NB4 (cell line): ENCODE measurements around the gene MRPL49.

ENCODE experiments used
- DNase-seq: peaks from one replicate; pipeline ENCODE4 v3.0.0; 2010; ENCODE audit warnings: low read depth
- H3K4me3 ChIP-seq: one replicate; pipeline ENCODE4 v1.5.1; 2011; ENCODE audit warnings: mild to moderate bottlenecking, low read depth, low read length, moderate library complexity
- CTCF ChIP-seq: IDR thresholded peaks from one replicate; pipeline ENCODE4 v1.5.1; 2012; ENCODE audit warnings: low read depth, low read length
- MAX ChIP-seq: IDR thresholded peaks from 2 replicates; pipeline ENCODE4 v1.6.1; 2011; ENCODE audit warnings: low read depth, low read length
- MYC ChIP-seq: IDR thresholded peaks from 2 replicates; pipeline ENCODE4 v1.6.1; 2011; ENCODE audit warnings: low read depth, low read length
- POLR2A ChIP-seq: IDR thresholded peaks from 2 replicates; pipeline ENCODE4 v1.6.1; 2011; ENCODE audit warnings: mild to moderate bottlenecking; ENCODE audit not compliant: insufficient read length; ENCODE audit errors: extremely low read depth

The MRPL49 gene

DNA sequence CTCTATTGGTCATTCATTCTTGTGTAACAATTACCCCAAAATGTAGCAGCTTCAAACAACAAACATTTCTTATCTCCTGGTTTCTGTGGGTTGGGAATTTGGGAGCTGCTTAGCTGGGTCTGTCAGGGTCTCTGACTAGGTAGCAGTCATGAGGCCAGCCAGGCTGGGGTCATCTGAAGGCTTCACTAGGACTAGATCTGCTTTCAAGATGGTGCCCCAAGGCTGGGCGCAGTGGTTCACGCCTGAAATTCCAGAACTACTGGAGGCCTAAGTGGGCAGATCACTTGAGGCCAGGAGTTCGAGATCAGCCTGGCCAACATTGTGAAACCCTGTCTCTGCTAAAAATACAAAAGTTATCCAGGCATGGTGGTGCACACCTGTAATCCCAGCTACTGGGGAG, 34.8 kb downstream of the MRPL49 start:
- no peak for DNase-seq
- no peak overlapping the region for H3K4me3 ChIP-seq
- TF ChIP-seq MYC (no peak), CTCF (no peak), MAX (no peak), POLR2A (no peak)

GRCh38 chr11:65157336-65157735, 35.2 kb downstream of the MRPL49 start:
- TF ChIP-seq MYC (no peak), CTCF (no peak), POLR2A (no peak), MAX (no peak)
- no peak for DNase-seq
- no peak overlapping the region for H3K4me3 ChIP-seq

GRCh38 chr11:65159012-65159411, 36.9 kb downstream of the MRPL49 start:
- no peak for DNase-seq
- no peak overlapping the region for H3K4me3 ChIP-seq
- no peak for TF ChIP-seq MAX

DNA sequence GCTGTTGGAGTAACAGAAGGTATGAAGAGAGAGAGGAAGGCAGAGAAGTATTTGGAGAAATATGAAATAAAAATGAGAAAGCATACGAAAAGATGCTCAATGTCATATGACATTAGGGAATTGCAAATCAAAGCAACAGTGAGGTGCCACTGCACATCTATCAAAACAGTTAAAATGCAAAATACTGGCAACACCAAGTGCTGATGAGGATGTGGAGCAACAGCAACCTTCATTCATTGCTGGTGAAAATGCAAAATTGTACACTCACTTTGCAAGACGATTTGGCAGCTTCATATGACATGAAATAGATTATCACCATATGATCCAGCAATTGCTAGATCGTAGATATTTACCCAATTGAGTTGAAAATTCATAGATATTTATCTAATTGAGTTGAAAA, 38.5 kb downstream of the MRPL49 start:
- TF ChIP-seq MAX (no peak), MYC (no peak), POLR2A (no peak), CTCF (no peak)

GRCh38 chr11:65163684-65164083, 41.6 kb downstream of the MRPL49 start:
- no peak for DNase-seq
- TF ChIP-seq CTCF (no peak), POLR2A (no peak), MYC (no peak), MAX (no peak)
- no peak overlapping the region for H3K4me3 ChIP-seq

More for the DNA sequence above, 38.5 kb downstream of the MRPL49 start:
- H3K4me3 ChIP-seq: no peak overlapping the region
- no peak for DNase-seq

DNA sequence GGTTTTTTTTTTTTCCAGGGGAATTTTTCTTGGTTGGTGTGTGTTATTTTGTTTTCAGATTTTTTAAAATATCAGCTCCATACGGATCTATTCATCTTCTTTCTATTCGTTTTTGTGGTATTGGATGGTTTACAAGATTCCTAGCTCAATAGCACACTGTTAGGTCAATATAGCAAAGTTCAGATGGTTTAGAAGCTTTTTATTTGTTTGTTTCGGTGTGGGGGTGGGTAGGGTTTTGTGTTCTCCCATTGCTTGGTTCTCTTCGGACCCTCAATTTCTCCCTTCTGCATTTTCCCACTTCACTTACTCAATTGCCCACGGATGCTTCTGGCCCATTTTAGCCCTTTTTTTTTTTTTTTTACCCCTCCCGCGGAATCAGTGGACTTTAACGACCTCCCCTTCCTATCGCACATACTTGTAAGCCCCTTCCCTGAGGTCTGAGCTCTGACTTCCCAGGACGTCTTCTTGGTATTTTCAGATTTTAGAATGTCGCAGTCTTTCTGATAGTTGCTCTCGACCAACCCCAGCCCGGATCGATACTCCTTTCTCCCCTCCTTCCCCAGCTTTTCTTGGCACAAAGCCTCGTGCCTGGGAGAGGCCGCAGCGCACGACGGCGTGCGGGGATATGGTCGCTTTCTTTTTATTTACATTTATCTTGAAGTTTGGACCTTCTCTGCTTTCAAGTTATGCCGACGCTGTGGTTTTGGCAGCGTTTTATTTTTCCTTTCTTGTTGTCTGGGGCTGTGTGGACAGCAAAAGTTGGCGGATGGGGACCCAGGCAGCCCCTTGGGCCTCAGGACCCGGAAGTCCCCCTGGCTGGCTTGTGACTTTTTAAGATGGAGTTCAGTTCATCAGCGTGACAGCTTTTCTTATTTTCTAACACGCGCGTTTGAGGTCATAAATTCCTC, 43.5 kb downstream of the MRPL49 start:
- TF ChIP-seq MAX (no peak), CTCF (no peak), POLR2A (no peak), MYC (no peak)
- no peak for DNase-seq

More for the DNA sequence above, 43.5 kb downstream of the MRPL49 start:
- H3K4me3 ChIP-seq: no peak overlapping the region
